GM12872 (cell line): ENCODE results near the gene ATP5F1D.

Experiments
- CTCF ChIP-seq: IDR thresholded peaks from 3 replicates; pipeline ENCODE4 v1.5.1; 2011; ENCODE audit warnings: low read depth, mild to moderate bottlenecking, low read length, moderate library complexity; ENCODE audit not compliant: insufficient read depth

ATP5F1D gene

GRCh38 chr19:1232652-1233072, 8.9 kb upstream of the ATP5F1D start:
- no peak for TF ChIP-seq CTCF

GRCh38 chr19:1233115-1233667, 8.4 kb upstream of the ATP5F1D start:
- TF ChIP-seq CTCF, result no peak

GRCh38 chr19:1234051-1234954, 7.2 kb upstream of the ATP5F1D start:
- no peak for TF ChIP-seq CTCF

- TF ChIP-seq CTCF, result no peak
These were observed 6.6 kb upstream of the ATP5F1D start for GRCh38 chr19:1234955-1235380.

- no peak for TF ChIP-seq CTCF
These were observed 5.7 kb upstream of the ATP5F1D start for GRCh38 chr19:1235625-1236538.

GRCh38 chr19:1236576-1236975, 5.0 kb upstream of the ATP5F1D start:
- no peak for TF ChIP-seq CTCF

- no peak for TF ChIP-seq CTCF
These were observed 4.4 kb upstream of the ATP5F1D start for GRCh38 chr19:1237027-1237659.
